Bronchial epithelial cell (primary cell): ENCODE results near the gene MRPL54. TPM values are rescaled to one million over a fixed set of nuclear protein-coding genes. Genes with fewer than 3 reads are reported as not detected.
A peak's percentile ranks its signal among the peaks of the same experiment; 100 is the strongest.
"Not testable (repeated sequence)": the region's sequence is repeated elsewhere in the genome, so short reads cannot be mapped to it uniquely, and the experiment has no call there.

Experiments
- DNase-seq: peaks from one replicate; pipeline ENCODE4 v3.0.0-alpha.2; 2010; ENCODE audit warnings: low read depth
- FAIRE-seq: peaks from 2 replicates; lab custom pipeline; 2011; peaks lifted over from hg19 to GRCh38; lab: Jason Lieb, UNC
- H3K27me3 ChIP-seq: 2 replicates; pipeline ENCODE4 v1.5.1; 2011; ENCODE audit warnings: low read length; ENCODE audit not compliant: control insufficient read depth, insufficient read depth
- H3K36me3 ChIP-seq: 2 replicates; pipeline ENCODE4 v1.5.1; 2011; ENCODE audit warnings: low read length; ENCODE audit not compliant: control insufficient read depth, insufficient read depth
- H3K4me3 ChIP-seq: 2 replicates; pipeline ENCODE4 v1.5.1; 2011; ENCODE audit warnings: mild to moderate bottlenecking, low read depth, low read length, control low read depth
- CTCF ChIP-seq: IDR thresholded peaks from 2 replicates; pipeline ENCODE4 v1.5.1; 2011; ENCODE audit warnings: mild to moderate bottlenecking, moderate library complexity, low read length, control low read depth, inconsistent platforms; ENCODE audit not compliant: insufficient read depth, severe bottlenecking
- total RNA-seq: library from RNA; depleted of rRNA; stranded (reverse); fragments of >200 nt; gene quantifications from 2 replicates; pipeline ENCODE4 v1.2.1, GENCODE V29; 2014

MRPL54 gene
- total RNA-seq, 1 donor from 2014 or later = 84.8 TPM

- no peak overlapping the region for H3K4me3 ChIP-seq
- H3K27me3 ChIP-seq = no peaks in the 10 kb centered on the region
- H3K36me3 ChIP-seq = peaks cover 5% of the 10 kb centered on the region
- TF ChIP-seq CTCF = no peak
- no peak for DNase-seq
- no peak for FAIRE-seq
These were observed 10.0 kb upstream of the MRPL54 start for GRCh38 chr19:3752492-3752891.

GRCh38 chr19:3753631-3754410, 8.7 kb upstream of the MRPL54 start:
- no peak for TF ChIP-seq CTCF
- Histone ChIP-seq H3K4me3 (no peak overlapping the region), H3K36me3 (peaks cover 5% of the 10 kb centered on the region), H3K27me3 (no peaks in the 10 kb centered on the region)
- DNase-seq = no peak
- no peak for FAIRE-seq

- H3K27me3 ChIP-seq, H3K4me3 ChIP-seq, FAIRE-seq, H3K36me3 ChIP-seq, DNase-seq: not testable (repeated sequence)
These were observed 4.8 kb upstream of the MRPL54 start for GRCh38 chr19:3757705-3758104.

GRCh38 chr19:3758297-3758696, 4.2 kb upstream of the MRPL54 start:
- H3K27me3 ChIP-seq, H3K36me3 ChIP-seq, H3K4me3 ChIP-seq, DNase-seq, FAIRE-seq: not testable (repeated sequence)

GRCh38 chr19:3759482-3760254, 2.8 kb upstream of the MRPL54 start:
- Histone ChIP-seq H3K4me3 (no peak overlapping the region), H3K36me3 (peaks cover 4% of the 10 kb centered on the region), H3K27me3 (no peaks in the 10 kb centered on the region)
- no peak for TF ChIP-seq CTCF
- DNase-seq (no peak), FAIRE-seq (no peak)

GRCh38 chr19:3760871-3761361, 1.6 kb upstream of the MRPL54 start:
- Histone ChIP-seq H3K4me3 (peak overlapping the region; percentile 99), H3K36me3 (peaks cover 8% of the 10 kb centered on the region), H3K27me3 (no peaks in the 10 kb centered on the region)
- no peak for TF ChIP-seq CTCF
- FAIRE-seq (no peak), DNase-seq (no peak)
